HCT116 (cell line): Measurements from ENCODE around the gene MED13L. TPM values are rescaled to one million over a fixed set of nuclear protein-coding genes. Genes with fewer than 3 reads are reported as not detected.

Experiments
- ATAC-seq: fragments of 200-7000 bp; cut with Tn5 transposase; 2 replicates; pipeline ENCODE4 v1.9.1; 2020; ENCODE audit warnings: mild to moderate bottlenecking, moderate library complexity
- BruUV-seq: library from RNA; stranded (reverse); fragments of 400-500 nt; replicated peaks from 2 replicates; lab custom pipeline; 2021; lab: Mats Ljungman, UMichigan
- CTCF ChIA-PET: fragments of 300-600 bp; sonication (Branson Sonifier 250); formaldehyde crosslinking; loops from one replicate; lab custom pipeline; 2021; ENCODE audit warnings: antibody characterized with exemption; lab: Charles Lee
- POLR2A ChIA-PET: fragments of 300-600, 350-600 bp; sonication (Branson Sonifier 250); formaldehyde crosslinking; loops from one replicate; lab custom pipeline; 2021; ENCODE audit warnings: antibody characterized with exemption; lab: Charles Lee
- RAD21 ChIA-PET, 2 experiments: fragments of 300-600 bp; sonication (Branson Sonifier 250); formaldehyde crosslinking; loops; one replicate each; lab custom pipeline; 2023; ENCODE audit warnings: low total read pairs in 2 of 2; ENCODE audit not compliant: uncharacterized antibody in 2 of 2, unreplicated experiment in 2 of 2, low non-redundant PET in 1 of 2; lab: Charles Lee
- DNase-seq: peaks from one replicate; pipeline ENCODE4 v3.0.0-alpha.2; 2010; ENCODE audit warnings: low read depth, low spot score
- H2AFZ ChIP-seq: fragments of 200-600 bp; shearing (Covaris generic), sonication (generic); 2 replicates; pipeline ENCODE4 v1.6.1; 2017; ENCODE audit warnings: low read depth, mixed run types, mixed read lengths, antibody characterized with exemption, low read length; ENCODE audit not compliant: poor library complexity, severe bottlenecking
- H3K27ac ChIP-seq: 2 replicates; pipeline ENCODE4 v1.5.1; 2012; ENCODE audit warnings: low read depth, low read length
- H3K27me3 ChIP-seq: fragments of 200-600 bp; sonication (generic); 2 replicates; pipeline ENCODE4 v1.6.1; 2016; ENCODE audit warnings: mixed run types, low read length, mixed read lengths; ENCODE audit not compliant: insufficient read depth
- H3K36me3 ChIP-seq, 2 experiments: fragments of 200-500 bp in 1 of 2; fragments of 200-600 bp in 1 of 2; sonication (Bioruptor generic) in 1 of 2; sonication (generic) in 1 of 2; 2 replicates each; pipeline versions ENCODE4 v1.5.1 to v1.6.1; 2014 to 2016; ENCODE audit warnings: low read length in 2 of 2, inconsistent platforms in 1 of 2, mixed read lengths in 1 of 2, mixed run types in 1 of 2; ENCODE audit not compliant: insufficient read depth in 2 of 2, control insufficient read depth in 1 of 2
- H3K4me1 ChIP-seq, 2 experiments: fragments of 200-600 bp in 1 of 2; sonication (generic) in 1 of 2; 2 replicates each; pipeline versions ENCODE4 v1.5.1 to v1.6.1; 2012 to 2017; ENCODE audit warnings: low read length in 2 of 2, inconsistent platforms in 1 of 2, mild to moderate bottlenecking in 1 of 2, mixed read lengths in 1 of 2, mixed run types in 1 of 2, moderate library complexity in 1 of 2; ENCODE audit not compliant: insufficient read depth in 2 of 2, control insufficient read depth in 1 of 2
- H3K4me2 ChIP-seq: fragments of 200-600 bp; sonication (generic); 2 replicates; pipeline ENCODE4 v1.6.1; 2017; ENCODE audit warnings: mixed run types, low read length, mixed read lengths
- H3K4me3 ChIP-seq, 2 experiments: fragments of 200-600 bp in 1 of 2; sonication (generic) in 1 of 2; replicated peaks in 1 of 2; 2 replicates each; pipeline ENCODE4 v1.5.1; 2011 to 2016; ENCODE audit warnings: low read length in 2 of 2, control low read depth in 1 of 2, low read depth in 1 of 2, mild to moderate bottlenecking in 1 of 2, mixed read lengths in 1 of 2, mixed run types in 1 of 2
- H3K79me2 ChIP-seq: fragments of 200-600 bp; sonication (generic); 2 replicates; pipeline ENCODE4 v1.6.1; 2017; ENCODE audit warnings: mild to moderate bottlenecking, mixed run types, low read length, moderate library complexity, mixed read lengths; ENCODE audit not compliant: insufficient read depth
- H3K9ac ChIP-seq: fragments of 200-600 bp; sonication (generic); 2 replicates; pipeline ENCODE4 v1.6.1; 2016; ENCODE audit warnings: low read length, mixed read lengths
- H3K9me2 ChIP-seq: fragments of 200-600 bp; sonication (generic), shearing (Covaris generic); 2 replicates; pipeline ENCODE4 v1.6.1; 2017; ENCODE audit warnings: mixed run types, mild to moderate bottlenecking, moderate library complexity; ENCODE audit not compliant: insufficient read depth
- H3K9me3 ChIP-seq, 2 experiments: fragments of 200-500 bp in 1 of 2; fragments of 200-600 bp in 1 of 2; sonication (Bioruptor generic) in 1 of 2; sonication (generic) in 1 of 2; 2 replicates each; pipeline ENCODE4 v1.6.1; 2014 to 2017; ENCODE audit warnings: low read length in 2 of 2, mixed read lengths in 2 of 2, inconsistent platforms in 1 of 2, low read depth in 1 of 2, mild to moderate bottlenecking in 1 of 2, mixed run types in 1 of 2, moderate library complexity in 1 of 2; ENCODE audit not compliant: control insufficient read depth in 1 of 2, insufficient read depth in 1 of 2
- H4K20me1 ChIP-seq: fragments of 200-600 bp; sonication (generic), shearing (Covaris generic); 2 replicates; pipeline ENCODE4 v1.6.1; 2017; ENCODE audit warnings: mixed run types, mild to moderate bottlenecking, moderate library complexity; ENCODE audit not compliant: insufficient read depth
- ATF3 ChIP-seq: IDR thresholded peaks from 2 replicates; pipeline ENCODE4 v1.6.1; 2012
- CEBPB ChIP-seq: IDR thresholded peaks from 2 replicates; pipeline ENCODE4 v1.6.1; 2012; ENCODE audit warnings: low read depth
- EGR1 ChIP-seq: IDR thresholded peaks from 2 replicates; pipeline ENCODE4 v1.6.1; 2012; ENCODE audit warnings: low read depth
- ELF1 ChIP-seq: IDR thresholded peaks from 2 replicates; pipeline ENCODE4 v1.6.1; 2012; ENCODE audit warnings: low read depth, borderline replicate concordance
- EZH2phosphoT487 ChIP-seq: fragments of 200-600 bp; IDR thresholded peaks from 2 replicates; pipeline ENCODE4 v1.6.1; 2018; ENCODE audit warnings: antibody characterized with exemption, borderline replicate concordance
- FOSL1 ChIP-seq: IDR thresholded peaks from 2 replicates; pipeline ENCODE4 v1.6.1; 2012; ENCODE audit warnings: low read depth
- JUND ChIP-seq: IDR thresholded peaks from 2 replicates; pipeline ENCODE4 v1.6.1; 2012
- POLR2A ChIP-seq: IDR thresholded peaks from 2 replicates; pipeline ENCODE4 v1.7.0; 2011; ENCODE audit warnings: borderline replicate concordance; ENCODE audit not compliant: insufficient read depth, insufficient read length; ENCODE audit errors: extremely low read depth
- POLR2AphosphoS5 ChIP-seq: IDR thresholded peaks from 2 replicates; pipeline ENCODE4 v1.6.1; 2011; ENCODE audit warnings: mild to moderate bottlenecking, low read depth, low read length, moderate library complexity
- RAD21 ChIP-seq: IDR thresholded peaks from 2 replicates; pipeline ENCODE4 v1.6.1; 2012; ENCODE audit warnings: low read depth, mild to moderate bottlenecking
- SP1 ChIP-seq: IDR thresholded peaks from 2 replicates; pipeline ENCODE4 v1.6.1; 2012; ENCODE audit warnings: low read depth
- SRF ChIP-seq: IDR thresholded peaks from 2 replicates; pipeline ENCODE4 v1.6.1; 2012; ENCODE audit warnings: low read depth
- YY1 ChIP-seq: IDR thresholded peaks from 2 replicates; pipeline ENCODE4 v1.6.1; 2011; ENCODE audit warnings: low read length, low read depth, moderate library complexity, mild to moderate bottlenecking; ENCODE audit not compliant: insufficient replicate concordance; ENCODE audit errors: extremely low read depth
- ZFX ChIP-seq: fragments of 450-650 bp; IDR thresholded peaks from 2 replicates; pipeline ENCODE4 v1.6.1; 2017
- ZNF274 ChIP-seq: fragments of 200-500 bp; sonication (Bioruptor generic); IDR thresholded peaks from 2 replicates; pipeline ENCODE4 v1.6.1; 2014; ENCODE audit warnings: mild to moderate bottlenecking, low read depth, low read length, inconsistent platforms
- intact Hi-C: fragments of 100-400 bp; cut with micrococcal nuclease; formaldehyde crosslinking; loops from 2 replicates; pipeline ENCODE4 v1.10.0; 2022
- total RNA-seq: library from RNA; stranded (reverse); gene quantifications from one replicate; pipeline ENCODE4 v1.2.1, GENCODE V29; 2021; ENCODE audit not compliant: unreplicated experiment
- TF ChIP-seq, protein P1 (sequence below): IDR thresholded peaks from 2 replicates; pipeline ENCODE4 v1.6.1; 2012; ENCODE audit warnings: low read depth

Gene MED13L
- total RNA-seq, 1 experiment from 2014 or later = 176 TPM

- no peak overlapping the region for H3K9ac ChIP-seq
- H3K27me3 ChIP-seq = no peaks in the 10 kb centered on the region
- no peak for TF ChIP-seq RAD21
- intact Hi-C loops = no loop called here
- no peaks in the 10 kb centered on the region for H3K9me2 ChIP-seq
- peaks cover 6 to 21% of the 10 kb centered on the region in 2 experiments; a peak in 3 of 4 replicates for H3K4me1 ChIP-seq
- no peak overlapping the region for H2AFZ ChIP-seq
- no peak overlapping the region for H3K4me3 ChIP-seq
- CTCF ChIA-PET = interaction anchor here (1.5 kb wide), 1 partner anchor 14 kb away, joined by 4 read pairs; no protein-coding TSS in a partner anchor
- peaks cover 100% of the 10 kb centered on the region for H3K79me2 ChIP-seq
- H4K20me1 ChIP-seq = peaks cover 30% of the 10 kb centered on the region
- no peaks in the 10 kb centered on the region for H3K9me3 ChIP-seq
- no peak overlapping the region for H3K27ac ChIP-seq
- BruUV-seq = no TSS peak
- peak overlapping the region; percentile 1; the same call in 1 of the 2 replicates for H3K4me2 ChIP-seq
- RAD21 ChIA-PET = no interaction called here
- no peak for ATAC-seq
- POLR2A ChIA-PET = no interaction called here
- H3K36me3 ChIP-seq = no peaks in the 10 kb centered on the region
- no peak for DNase-seq
Measured at GRCh38 chr12:116053479-116054200, 223.9 kb downstream of the MED13L start.

DNA sequence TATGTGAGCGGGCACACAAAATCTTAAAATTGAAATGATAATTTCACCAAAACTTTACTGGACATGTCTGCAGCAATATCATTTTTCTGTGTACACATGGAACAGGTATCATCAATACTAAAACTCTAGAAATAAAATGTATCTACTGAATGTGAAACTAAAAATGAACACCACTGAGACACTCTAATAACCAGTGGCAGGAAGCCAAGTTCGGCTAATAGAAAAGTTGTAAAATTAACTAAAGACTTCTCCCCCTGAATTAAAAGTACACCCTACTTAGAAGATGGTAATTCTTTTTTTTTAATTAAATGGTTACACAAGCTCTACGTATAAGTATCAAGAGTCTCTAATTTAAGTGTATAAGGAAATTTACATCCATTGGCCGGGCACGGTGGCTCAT lies 227.2 kb downstream of the MED13L start:
- no TSS peak for BruUV-seq
- no peaks in the 10 kb centered on the region for H3K9me2 ChIP-seq
- H2AFZ ChIP-seq = no peak overlapping the region
- H3K27me3 ChIP-seq = no peaks in the 10 kb centered on the region
- H3K27ac ChIP-seq = no peak overlapping the region
- H4K20me1 ChIP-seq = peaks cover 22% of the 10 kb centered on the region; the same call in 1 of the 2 replicates
- peaks cover 6 to 17% of the 10 kb centered on the region in 2 experiments; a peak in 3 of 4 replicates for H3K4me1 ChIP-seq
- H3K9me3 ChIP-seq = no peaks in the 10 kb centered on the region
- CTCF ChIA-PET = no interaction called here
- H3K9ac ChIP-seq = no peak overlapping the region
- RAD21 ChIA-PET = no interaction called here
- intact Hi-C loops = no loop called here
- no peak overlapping the region for H3K4me2 ChIP-seq
- no peaks in the 10 kb centered on the region for H3K36me3 ChIP-seq
- DNase-seq (no peak), ATAC-seq (no peak)
- H3K79me2 ChIP-seq = peaks cover 100% of the 10 kb centered on the region
- POLR2A ChIA-PET = no interaction called here
- H3K4me3 ChIP-seq = no peak overlapping the region
- TF ChIP-seq CEBPB (no peak), EGR1 (no peak), POLR2A (no peak), ELF1 (no peak), ATF3 (no peak), JUND (no peak), ZNF274 (no peak), FOSL1 (no peak), YY1 (no peak), EZH2phosphoT487 (no peak), SRF (no peak), RAD21 (no peak), SP1 (no peak), POLR2AphosphoS5 (no peak), ZFX (no peak)
- TF ChIP-seq, protein P1, sequence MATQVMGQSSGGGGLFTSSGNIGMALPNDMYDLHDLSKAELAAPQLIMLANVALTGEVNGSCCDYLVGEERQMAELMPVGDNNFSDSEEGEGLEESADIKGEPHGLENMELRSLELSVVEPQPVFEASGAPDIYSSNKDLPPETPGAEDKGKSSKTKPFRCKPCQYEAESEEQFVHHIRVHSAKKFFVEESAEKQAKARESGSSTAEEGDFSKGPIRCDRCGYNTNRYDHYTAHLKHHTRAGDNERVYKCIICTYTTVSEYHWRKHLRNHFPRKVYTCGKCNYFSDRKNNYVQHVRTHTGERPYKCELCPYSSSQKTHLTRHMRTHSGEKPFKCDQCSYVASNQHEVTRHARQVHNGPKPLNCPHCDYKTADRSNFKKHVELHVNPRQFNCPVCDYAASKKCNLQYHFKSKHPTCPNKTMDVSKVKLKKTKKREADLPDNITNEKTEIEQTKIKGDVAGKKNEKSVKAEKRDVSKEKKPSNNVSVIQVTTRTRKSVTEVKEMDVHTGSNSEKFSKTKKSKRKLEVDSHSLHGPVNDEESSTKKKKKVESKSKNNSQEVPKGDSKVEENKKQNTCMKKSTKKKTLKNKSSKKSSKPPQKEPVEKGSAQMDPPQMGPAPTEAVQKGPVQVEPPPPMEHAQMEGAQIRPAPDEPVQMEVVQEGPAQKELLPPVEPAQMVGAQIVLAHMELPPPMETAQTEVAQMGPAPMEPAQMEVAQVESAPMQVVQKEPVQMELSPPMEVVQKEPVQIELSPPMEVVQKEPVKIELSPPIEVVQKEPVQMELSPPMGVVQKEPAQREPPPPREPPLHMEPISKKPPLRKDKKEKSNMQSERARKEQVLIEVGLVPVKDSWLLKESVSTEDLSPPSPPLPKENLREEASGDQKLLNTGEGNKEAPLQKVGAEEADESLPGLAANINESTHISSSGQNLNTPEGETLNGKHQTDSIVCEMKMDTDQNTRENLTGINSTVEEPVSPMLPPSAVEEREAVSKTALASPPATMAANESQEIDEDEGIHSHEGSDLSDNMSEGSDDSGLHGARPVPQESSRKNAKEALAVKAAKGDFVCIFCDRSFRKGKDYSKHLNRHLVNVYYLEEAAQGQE = no peak
